Kidney tubule cell (primary cell): ENCODE data around the gene THAP6.
"Not testable (repeated sequence)": the region's sequence is repeated elsewhere in the genome, so short reads cannot be mapped to it uniquely, and the experiment has no call there.

Experiments
- DNase-seq: peaks from one replicate; pipeline ENCODE4 v3.0.0-alpha.2; 2018; ENCODE audit warnings: low spot score

The THAP6 gene, protein sequence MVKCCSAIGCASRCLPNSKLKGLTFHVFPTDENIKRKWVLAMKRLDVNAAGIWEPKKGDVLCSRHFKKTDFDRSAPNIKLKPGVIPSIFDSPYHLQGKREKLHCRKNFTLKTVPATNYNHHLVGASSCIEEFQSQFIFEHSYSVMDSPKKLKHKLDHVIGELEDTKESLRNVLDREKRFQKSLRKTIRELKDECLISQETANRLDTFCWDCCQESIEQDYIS

GRCh38 chr4:75514131-75514948 lies at the start of gene THAP6, which contains the start of gene RCHY1:
THAP6 (plus strand) TSS chr4:75514473; CDS start chr4:75515453, 980 bp downstream.
RCHY1 (minus strand) TSS chr4:75514403; CDS start chr4:75514286, 117 bp downstream.
- DNase-seq, result peak; percentile 98

- DNase-seq, result no peak
Measured at GRCh38 chr4:75469896-75470295, 44.4 kb upstream of the THAP6 start.

DNA sequence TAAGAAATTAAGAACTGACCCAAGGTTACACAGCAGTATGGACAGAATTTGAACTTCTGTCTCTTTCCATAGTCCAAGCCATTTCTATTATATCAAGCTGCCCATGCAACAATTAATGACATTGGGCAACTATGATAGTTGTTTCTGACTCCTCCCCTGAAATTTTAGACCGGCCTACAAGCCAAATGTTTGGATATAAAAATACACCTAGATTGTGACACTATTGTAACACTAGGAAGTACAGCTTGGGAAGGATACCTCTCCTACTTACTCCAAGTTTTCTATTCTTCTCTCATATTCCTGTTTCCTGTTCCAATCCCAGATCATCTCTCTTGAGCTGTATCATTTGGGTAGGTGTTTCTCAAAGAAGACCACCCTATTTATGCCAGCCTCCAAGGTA lies 43.5 kb upstream of the THAP6 start:
- no peak for DNase-seq

DNA sequence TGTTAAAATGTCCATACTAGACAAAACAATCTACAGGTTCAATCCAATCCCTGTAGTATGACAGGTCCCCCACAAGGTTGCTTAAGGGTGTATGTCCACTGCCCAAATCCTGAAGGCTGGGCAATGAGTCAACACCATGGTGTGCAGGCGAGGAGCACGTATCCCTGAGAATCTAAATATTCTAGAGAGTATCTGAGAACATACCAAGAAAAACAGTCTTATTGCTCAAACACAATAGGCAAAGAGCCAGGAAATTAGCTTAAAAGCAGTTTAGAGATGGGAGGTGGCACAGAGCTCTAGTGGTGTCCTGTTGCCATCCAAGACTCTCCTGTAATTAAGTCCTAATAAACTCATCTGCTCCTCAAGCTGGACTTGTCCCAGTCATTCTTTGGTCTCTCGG lies 37.1 kb upstream of the THAP6 start:
- DNase-seq, result no peak

- DNase-seq, result no peak
Measured at GRCh38 chr4:75484190-75484589, 30.1 kb upstream of the THAP6 start.

DNA sequence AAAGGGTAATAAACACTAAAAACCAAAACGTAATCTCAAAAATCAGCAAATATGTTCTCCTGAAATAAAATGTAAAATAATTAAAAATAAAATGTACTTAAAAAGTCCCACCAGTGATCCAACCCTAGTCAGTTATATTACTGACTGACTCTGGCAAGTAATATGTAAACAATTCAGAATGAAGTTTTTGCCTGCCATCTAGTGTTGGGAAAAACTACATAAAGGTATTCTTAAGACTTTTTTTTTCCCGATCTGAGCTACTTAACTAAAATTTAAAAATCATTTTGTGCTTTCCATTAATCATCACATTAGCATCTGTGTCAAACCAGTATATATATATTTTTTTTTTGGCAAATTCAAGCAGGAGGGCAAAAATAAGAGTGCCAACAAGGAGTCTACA lies 24.1 kb upstream of the THAP6 start:
- peak; percentile 10 for DNase-seq

GRCh38 chr4:75494563-75494962 lies 19.7 kb upstream of the THAP6 start:
- no peak for DNase-seq

DNA sequence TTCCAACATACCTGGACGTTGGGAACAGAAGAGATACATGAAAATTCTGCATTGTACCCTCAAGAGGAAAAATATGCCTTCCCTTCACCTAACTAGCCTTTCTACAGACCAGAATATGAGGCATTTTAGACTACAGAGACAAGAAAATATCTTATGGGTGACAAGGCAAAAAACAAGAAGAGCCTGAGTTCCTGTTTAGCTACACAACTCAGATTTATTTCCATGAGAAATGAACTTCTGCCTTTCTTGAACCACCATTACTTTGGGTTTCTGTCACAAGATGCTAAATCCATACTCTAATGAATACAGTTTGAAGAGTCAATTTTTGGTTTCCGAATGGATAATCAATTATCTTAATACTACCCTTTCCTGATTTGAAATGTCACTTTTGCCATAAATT lies 18.8 kb upstream of the THAP6 start:
- DNase-seq, result no peak

DNA sequence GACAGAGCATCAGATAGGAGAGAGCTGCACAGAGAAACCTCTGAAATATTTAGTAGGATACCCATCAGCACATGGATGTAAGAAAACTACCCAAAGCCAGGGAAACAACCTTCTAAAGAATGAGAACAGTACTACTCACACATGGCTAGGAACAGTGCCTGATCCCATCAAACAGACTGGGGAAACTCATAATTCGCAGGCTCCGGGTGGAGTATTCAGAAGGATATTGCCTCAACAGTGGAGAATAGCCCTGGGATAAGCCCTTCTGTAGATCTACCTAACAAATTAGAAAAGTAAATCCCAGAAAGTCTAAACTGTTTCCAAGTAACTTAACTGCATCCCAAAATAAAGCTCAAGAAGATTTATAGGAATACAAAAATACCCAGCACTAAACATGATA lies 17.9 kb upstream of the THAP6 start:
- no peak for DNase-seq

- peak; percentile 25 for DNase-seq
Measured at GRCh38 chr4:75497133-75497532, 17.1 kb upstream of the THAP6 start.

- DNase-seq, result no peak
Measured at GRCh38 chr4:75498041-75498440, 16.2 kb upstream of the THAP6 start.

DNA sequence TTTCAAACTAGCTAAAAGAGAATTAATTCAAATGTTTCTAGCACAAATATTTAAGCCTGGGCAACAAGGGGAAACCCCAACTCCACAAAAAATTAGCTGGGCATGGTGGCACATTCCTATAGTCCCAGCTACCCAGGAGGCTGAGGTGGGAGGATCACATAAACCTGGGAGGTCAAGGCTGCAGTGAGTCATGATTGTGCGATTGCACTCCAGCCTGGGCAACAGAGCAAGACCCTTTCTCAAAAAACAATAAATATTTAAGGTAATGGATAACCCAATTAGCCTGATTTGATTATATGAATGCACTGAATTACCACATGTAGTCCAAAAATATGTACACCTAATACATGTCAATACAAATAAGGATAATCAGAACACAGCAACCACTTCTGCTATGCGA lies 14.4 kb upstream of the THAP6 start:
- DNase-seq, result no peak

- DNase-seq, result no peak
Measured at GRCh38 chr4:75502671-75503070, 11.6 kb upstream of the THAP6 start.

GRCh38 chr4:75505630-75506029 lies 8.6 kb upstream of the THAP6 start:
- DNase-seq, result no peak

DNA sequence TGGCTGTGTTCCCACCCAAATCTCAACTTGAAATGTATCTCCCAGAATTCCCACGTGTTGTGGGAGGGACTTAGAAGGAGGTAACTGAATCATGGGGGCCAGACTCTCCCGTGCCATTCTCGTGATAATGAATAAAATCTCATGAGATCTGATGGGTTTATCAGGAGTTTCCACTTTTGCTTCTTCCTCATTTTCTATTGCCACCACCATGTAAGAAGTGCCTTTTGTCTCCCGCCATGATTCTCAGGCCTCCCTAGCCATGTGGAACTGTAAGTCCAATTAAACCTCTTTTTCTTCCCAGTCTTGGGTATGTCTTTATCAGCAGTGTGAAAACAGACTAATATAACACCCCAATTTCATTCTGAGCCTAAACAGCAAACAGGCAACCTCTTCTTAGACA lies 4.7 kb upstream of the THAP6 start:
- not testable (repeated sequence) for DNase-seq

DNA sequence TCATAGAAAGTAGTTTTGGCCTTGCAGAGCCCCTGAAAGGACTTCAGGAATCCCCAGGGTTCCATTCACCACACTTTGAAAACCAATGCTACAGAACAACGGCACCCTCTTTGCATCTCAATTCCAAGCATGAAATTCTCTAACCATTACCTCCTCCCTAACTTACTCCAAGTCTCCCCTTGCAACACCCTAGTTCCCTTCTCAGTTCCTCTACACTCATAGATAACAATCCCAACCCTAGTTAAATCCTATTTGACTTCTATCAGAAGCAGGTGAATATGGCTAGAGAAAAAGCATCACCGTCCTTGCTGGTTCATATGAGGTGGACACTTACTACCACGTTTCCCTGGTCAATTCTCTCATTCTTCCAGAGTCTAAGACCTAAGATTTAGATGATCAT lies 2.4 kb upstream of the THAP6 start:
- DNase-seq, result no peak

DNA sequence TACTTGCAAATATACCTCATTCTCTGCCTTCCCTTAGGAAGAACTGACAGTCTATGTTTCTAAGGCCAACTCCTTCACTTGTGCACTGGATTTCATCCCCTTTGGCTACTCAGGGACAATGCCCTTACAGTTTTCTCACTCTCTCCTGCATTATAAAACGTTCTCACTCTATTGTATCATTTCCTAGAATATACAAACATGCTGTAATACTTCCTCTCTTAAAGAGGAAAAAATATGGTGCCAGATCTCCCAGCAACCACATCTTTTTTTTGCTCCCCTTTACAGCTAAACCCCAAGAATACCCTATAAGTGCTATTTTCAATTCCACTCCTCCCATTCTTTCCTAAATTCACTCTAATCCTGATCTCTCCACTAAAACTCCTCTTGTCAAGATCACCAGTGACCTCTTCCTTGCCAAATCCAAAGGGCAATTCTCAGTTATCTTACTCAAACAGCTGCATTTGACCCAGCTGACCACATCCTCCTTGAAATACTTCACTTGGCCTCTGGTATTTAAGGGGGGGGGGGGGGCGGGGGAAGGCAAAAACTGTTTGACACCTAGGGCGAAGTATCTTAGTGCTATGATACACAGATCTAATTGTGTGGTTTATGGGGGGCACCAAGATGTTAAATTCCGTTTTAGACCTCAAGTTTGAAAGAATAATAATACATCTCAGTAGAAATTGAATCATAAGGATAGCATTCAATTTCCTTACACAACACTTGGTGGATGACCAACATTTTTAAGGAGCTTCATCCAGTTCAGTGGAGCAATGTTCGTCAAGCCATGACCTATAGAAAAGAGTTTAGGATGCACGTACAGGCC lies 1.7 kb upstream of the THAP6 start:
- DNase-seq, result peak; percentile 77

GRCh38 chr4:75513526-75514130 lies 645 bp upstream of the THAP6 start:
- DNase-seq, result no peak

GRCh38 chr4:75514949-75515612 lies 808 bp downstream of the THAP6 start:
- no peak for DNase-seq

GRCh38 chr4:75516144-75516543 lies 1.9 kb downstream of the THAP6 start:
- DNase-seq, result no peak

DNA sequence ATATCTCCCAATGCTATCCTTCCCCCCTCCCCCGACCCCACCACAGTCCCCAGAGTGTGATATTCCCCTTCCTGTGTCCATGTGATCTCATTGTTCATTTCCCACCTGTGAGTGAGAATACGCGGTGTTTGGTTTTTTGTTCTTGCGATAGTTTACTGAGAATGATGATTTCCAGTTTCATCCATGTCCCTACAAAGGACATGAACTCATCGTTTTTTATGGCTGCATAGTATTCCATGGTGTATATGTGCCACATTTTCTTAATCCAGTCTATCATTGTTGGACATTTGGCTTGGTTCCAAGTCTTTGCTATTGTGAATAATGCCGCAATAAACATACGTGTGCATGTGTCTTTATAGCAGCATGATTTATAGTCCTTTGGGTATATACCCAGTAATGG lies 5.2 kb downstream of the THAP6 start:
- not testable (repeated sequence) for DNase-seq

DNA sequence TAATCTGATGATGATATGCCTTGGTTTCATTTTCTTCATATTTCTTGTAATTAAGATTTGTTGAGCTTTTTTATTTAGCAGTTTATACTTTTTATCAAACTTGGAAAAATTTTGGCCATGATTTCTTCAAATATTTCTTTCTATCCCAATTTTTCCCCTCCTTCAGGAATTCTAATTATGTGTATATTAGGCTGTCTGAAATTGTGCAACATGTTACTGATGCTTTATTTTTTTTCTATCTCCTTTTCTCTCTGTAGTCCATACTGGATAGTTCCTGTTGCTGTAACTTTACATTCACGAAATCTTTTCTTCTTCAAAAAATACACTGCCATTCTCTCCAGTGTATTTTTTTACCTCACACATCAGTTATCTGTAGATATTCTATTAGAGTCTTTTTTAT lies 10.8 kb downstream of the THAP6 start:
- no peak for DNase-seq
